Heart left ventricle (tissue), 16 donors: ENCODE results near the gene CTNS. TPM values are rescaled to one million over a fixed set of nuclear protein-coding genes. Genes with fewer than 3 reads are reported as not detected.

Experiments used
- ATAC-seq, 4 donors: fragments of 200-7000 bp; cut with Tn5 transposase; one replicate each; pipeline ENCODE4 v1.9.1; 2020 to 2022; ENCODE audit warnings: moderate library complexity in 4 of 4, mild to moderate bottlenecking in 3 of 4, moderate number of reproducible peaks in 1 of 4
- DNase-seq, 5 donors: peaks; one replicate each; pipeline ENCODE4 v3.0.0-alpha.2; 2020
- H3K27ac ChIP-seq, 12 donors: fragments of 200-600 bp; sonication (generic) in 4 of 12; one replicate each; pipeline versions ENCODE4 v1.5.0 to v1.8.0; 2016 to 2022; ENCODE audit warnings: mild to moderate bottlenecking in 2 of 12
- H3K27me3 ChIP-seq, 9 donors: fragments of 200-600 bp; sonication (generic) in 2 of 9; one replicate each; pipeline versions ENCODE4 v1.5.1 to v1.8.0; 2016 to 2022; ENCODE audit warnings: mild to moderate bottlenecking in 3 of 9
- H3K36me3 ChIP-seq, 9 donors: fragments of 200-600 bp; sonication (generic) in 2 of 9; one replicate each; pipeline versions ENCODE4 v1.5.0 to v1.8.0; 2018 to 2022; ENCODE audit warnings: mild to moderate bottlenecking in 2 of 9
- H3K4me1 ChIP-seq, 12 donors: fragments of 200-600 bp; sonication (generic) in 4 of 12; one replicate each; pipeline versions ENCODE4 v1.5.0 to v1.8.0; 2016 to 2022; ENCODE audit warnings: mild to moderate bottlenecking in 3 of 12
- H3K4me3 ChIP-seq, 12 donors: fragments of 200-600 bp; sonication (generic) in 4 of 12; one replicate each; pipeline versions ENCODE4 v1.5.0 to v1.8.0; 2017 to 2022; ENCODE audit warnings: mild to moderate bottlenecking in 9 of 12, moderate library complexity in 4 of 12
- H3K9me3 ChIP-seq, 12 donors: fragments of 200-600 bp; sonication (generic) in 4 of 12; one replicate each; pipeline versions ENCODE4 v1.5.0 to v1.8.0; 2016 to 2022; ENCODE audit warnings: mild to moderate bottlenecking in 1 of 12
- CTCF ChIP-seq, 12 donors: fragments of 200-600 bp; sonication (generic) in 4 of 12; IDR thresholded peaks; one replicate each; pipeline versions ENCODE4 v1.5.0 to v1.8.0; 2018 to 2022; ENCODE audit warnings: antibody characterized with exemption in 12 of 12, mild to moderate bottlenecking in 5 of 12
- POLR2A ChIP-seq, 2 donors: fragments of 450-650 bp; IDR thresholded peaks; one replicate each; pipeline ENCODE4 v1.6.1; 2017; ENCODE audit warnings: antibody characterized with exemption in 2 of 2, mild to moderate bottlenecking in 2 of 2, moderate library complexity in 2 of 2
- WGBS, 4 donors: extraction: QIAGEN DNeasy Blood & Tissue Kit in 2 of 4; methylation state at CpG; one replicate each; pipeline versions ENCODE4 v1.1.5 to v1.1.7; 2013 to 2018; 5-methylcytosine and 5-hydroxymethylcytosine counted together
- intact Hi-C, 10 donors: fragments of 100-400 bp; cut with DNase I; formaldehyde crosslinking; loops; one replicate each; pipeline versions ENCODE4 v1.11.1 to v1.14.2; 2022
- polyA plus RNA-seq, 2 donors: library from polyadenylated mRNA; stranded (reverse); fragments of 200-250 nt; gene quantifications; one replicate each; pipeline ENCODE4 v1.2.3, GENCODE V29; 2013
- total RNA-seq, 9 donors: library from RNA; depleted of rRNA in 2 of 9; stranded (reverse); fragments of >200 nt in 2 of 9; fragmentation: NEBNext Ultra II Directional in 3 of 9; extraction: Animal tissue kit (Norgen Biotek cat#: 25700) in 3 of 9; gene quantifications; one replicate each; pipeline versions ENCODE4 v1.1.0 to v1.2.4, GENCODE V29; 2016 to 2023
- donor health status: ischemic (EF 13 %, LVEDD 7.1; RV severe dilation, severe dysfunction).
- donor health status: healthy with polysubstance abuse.
- donor health status: DM: no; HTN: yes; CAD: no.
- donor health status: DM: no; HTN: no; CAD: no.
- donor health status: ischemic (EF 25% LVEDD 6.9; RV normal size, moderate dysfunction).
- donor health status: ischemic (EF 25% LVEDD 5.7; RV mildly dilated, moderate dysfunction).
- donor health status: healthy.
- donor health status: DM: yes; HTN: yes; CAD: no.
- donor health status: ischemic (EF 35%, LVEDD 5.7; RV mildly dilated, moderate dysfunction).
- donor health status: nonischemic (EF 11% LVEDD 7.7; RV severe dilation, severe dysfunction).
- donor health status: DM: yes; HTN: yes; CAD: no.
- donor health status: PGD.
- donor health status: ischemic (EF 29% LVEDD 5.4; RV normal size, mild dysfunction).
- donor health status: nonischemic (EF 23%, LVEDD 6.1; RV moderate dilation, normal function).

Gene CTNS
- total and polyA plus RNA-seq, 11 donors: 6.2 to 19.0 (median 8.7) TPM

- H3K36me3 ChIP-seq: peaks cover 0 to 30% (median 19%) of the 10 kb centered on the region in 9 donors
- TF ChIP-seq CTCF (IDR thresholded peaks at IDR 0.05): no peak
- no peak for TF ChIP-seq POLR2A (IDR thresholded peaks at IDR 0.05)
- H3K9me3 ChIP-seq: no peaks in the 10 kb centered on the region
- no peaks in the 10 kb centered on the region for H3K27me3 ChIP-seq
- H3K4me3 ChIP-seq: no peak overlapping the region
- DNase-seq (no peak), ATAC-seq (no peak)
- H3K4me1 ChIP-seq: peaks cover 0 to 20% (median 6%) of the 10 kb centered on the region in 12 donors
- H3K27ac ChIP-seq: peak overlapping the region in 3 of 12 donors; percentile 13 to 61 (median 54)
- intact Hi-C loops: loop anchor here in 1 of 10 donors (5.0 kb wide), 1 partner anchor 53 kb away; no protein-coding TSS in a partner anchor
- 63 to 75% (median 69%) methylated on average over 13 to 15 of the region's 15 CpGs for WGBS, 4 donors
Observed at GRCh38 chr17:3594976-3595375, 41.6 kb upstream of the CTNS start.

- Histone ChIP-seq H3K27ac (no peak overlapping the region), H3K9me3 (no peaks in the 10 kb centered on the region), H3K4me3 (no peak overlapping the region), H3K27me3 (no peaks in the 10 kb centered on the region), H3K36me3 (peaks cover 0 to 11% (median 6%) of the 10 kb centered on the region in 9 donors), H3K4me1 (peaks cover 0 to 20% (median 6%) of the 10 kb centered on the region in 12 donors)
- TF ChIP-seq CTCF (IDR thresholded peaks at IDR 0.05): no peak
- intact Hi-C loops: no loop called here
- no peak for ATAC-seq
- DNase-seq: no peak
- WGBS, 4 donors: 91 to 92% (median 91%) methylated on average over 24 to 27 of the region's 27 CpGs
Observed at GRCh38 chr17:3596804-3597464, 39.6 kb upstream of the CTNS start.

- DNase-seq: no peak
- Histone ChIP-seq H3K4me1 (peaks cover 0 to 20% (median 6%) of the 10 kb centered on the region in 12 donors), H3K9me3 (no peaks in the 10 kb centered on the region), H3K4me3 (no peak overlapping the region), H3K27me3 (no peaks in the 10 kb centered on the region), H3K27ac (no peak overlapping the region), H3K36me3 (peaks cover 0 to 16% (median 5%) of the 10 kb centered on the region in 9 donors)
- no peak for TF ChIP-seq POLR2A (IDR thresholded peaks at IDR 0.05)
- TF ChIP-seq CTCF (IDR thresholded peaks at IDR 0.05): no peak
- no peak for ATAC-seq
- intact Hi-C loops: no loop called here
- WGBS, 4 donors: 87 to 90% (median 89%) methylated on average over 13 of the region's 13 CpGs
Observed at GRCh38 chr17:3598078-3598477, 38.5 kb upstream of the CTNS start.

- peak in 3 of 4 donors; percentile 33 to 63 (median 37) for ATAC-seq
- Histone ChIP-seq H3K4me1 (no peaks in the 10 kb centered on the region), H3K9me3 (no peaks in the 10 kb centered on the region), H3K36me3 (peaks cover 0 to 32% (median 11%) of the 10 kb centered on the region in 9 donors), H3K27me3 (no peaks in the 10 kb centered on the region), H3K4me3 (no peak overlapping the region), H3K27ac (no peak overlapping the region)
- DNase-seq: no peak
- intact Hi-C loops: loop anchor here in 1 of 10 donors (1.0 kb wide), 1 partner anchor 32 kb away; no protein-coding TSS in a partner anchor
- no peak for TF ChIP-seq POLR2A (IDR thresholded peaks at IDR 0.05)
- TF ChIP-seq CTCF (IDR thresholded peaks at IDR 0.05): no peak
- WGBS, 4 donors: 72 to 88% (median 85%) methylated on average over 15 of the region's 15 CpGs
Observed at GRCh38 chr17:3600529-3601205, 35.9 kb upstream of the CTNS start.
